Endodermal cell (in vitro differentiated cells): ENCODE data around the gene EGFR. TPM values are rescaled to one million over a fixed set of nuclear protein-coding genes. Genes with fewer than 3 reads are reported as not detected.

Experiments
- DNase-seq: peaks from one replicate; pipeline ENCODE4 v3.0.0-alpha.2; 2017
- H3K27ac ChIP-seq: 2 replicates; pipeline ENCODE4 v1.5.1; 2013; ENCODE audit warnings: mild to moderate bottlenecking, low read depth, low read length, moderate library complexity
- H3K27me3 ChIP-seq: 2 replicates; pipeline ENCODE4 v1.6.1; 2013; ENCODE audit warnings: mild to moderate bottlenecking, low read length, moderate library complexity; ENCODE audit not compliant: insufficient read depth, control insufficient read depth, poor library complexity, severe bottlenecking
- H3K36me3 ChIP-seq: 2 replicates; pipeline ENCODE4 v1.7.0; 2013; ENCODE audit warnings: mild to moderate bottlenecking, low read length, moderate library complexity; ENCODE audit not compliant: control insufficient read depth, insufficient read depth
- H3K4me1 ChIP-seq: one replicate; pipeline ENCODE4 v1.7.0; 2013; ENCODE audit warnings: low read length; ENCODE audit not compliant: control insufficient read depth, insufficient read depth
- H3K4me3 ChIP-seq: 2 replicates; pipeline ENCODE4 v1.5.1; 2013; ENCODE audit warnings: mild to moderate bottlenecking, low read length, moderate library complexity
- H3K9ac ChIP-seq: 2 replicates; pipeline ENCODE4 v1.6.1; 2013; ENCODE audit warnings: mild to moderate bottlenecking, low read length, moderate library complexity; ENCODE audit not compliant: poor library complexity, severe bottlenecking; ENCODE audit errors: extremely low read depth
- H3K9me3 ChIP-seq: 2 replicates; pipeline ENCODE4 v1.6.1; 2013; ENCODE audit warnings: mild to moderate bottlenecking, low read length, moderate library complexity; ENCODE audit not compliant: control insufficient read depth
- H3K27ac Mint-ChIP-seq: 2 replicates; pipeline ENCODE4 v1.8.0; 2020; ENCODE audit warnings: mixed read lengths
- H3K27me3 Mint-ChIP-seq: 2 replicates; pipeline ENCODE4 v1.8.0; 2021; ENCODE audit warnings: mild to moderate bottlenecking, mixed read lengths; ENCODE audit not compliant: insufficient read depth
- H3K36me3 Mint-ChIP-seq: 2 replicates; pipeline ENCODE4 v1.8.0; 2020; ENCODE audit warnings: low read depth, mixed read lengths
- H3K4me1 Mint-ChIP-seq: 2 replicates; pipeline ENCODE4 v1.8.0; 2020; ENCODE audit warnings: mixed read lengths
- H3K4me3 Mint-ChIP-seq: 2 replicates; pipeline ENCODE4 v1.8.0; 2020; ENCODE audit warnings: mild to moderate bottlenecking, moderate library complexity, mixed read lengths
- H3K9me3 Mint-ChIP-seq: 2 replicates; pipeline ENCODE4 v1.8.0; 2020; ENCODE audit warnings: mild to moderate bottlenecking, mixed read lengths
- WGBS, 2 experiments: methylation state at CpG; one replicate each; pipeline versions ENCODE4 v1.1.5 to v1.1.7; 2013; ENCODE audit warnings: missing lambda C conversion rate in 2 of 2, mixed read lengths in 1 of 2; ENCODE audit not compliant: insufficient coverage in 1 of 2, insufficient read length in 1 of 2; 5-methylcytosine and 5-hydroxymethylcytosine counted together
- total RNA-seq, 2 donors: library from RNA; stranded (reverse); fragmentation: NEBNext Ultra II Directional in 1 of 2; extraction: Animal tissue kit (Norgen Biotek cat#: 25700) in 1 of 2; gene quantifications; 2 replicates in 1 of 2; 3 replicates in 1 of 2; pipeline ENCODE4 v1.2.1, GENCODE V29; 2021
- TF ChIP-seq, protein P1 (sequence below): fragments of 200-600 bp; sonication (generic); conservative IDR thresholded peaks from 2 replicates; pipeline ENCODE4 v1.5.0; 2021; ENCODE audit warnings: antibody characterized with exemption, mild to moderate bottlenecking

The EGFR gene
- total RNA-seq, 2 donors from 2014 or later: 5.0 to 5.8 TPM

DNA sequence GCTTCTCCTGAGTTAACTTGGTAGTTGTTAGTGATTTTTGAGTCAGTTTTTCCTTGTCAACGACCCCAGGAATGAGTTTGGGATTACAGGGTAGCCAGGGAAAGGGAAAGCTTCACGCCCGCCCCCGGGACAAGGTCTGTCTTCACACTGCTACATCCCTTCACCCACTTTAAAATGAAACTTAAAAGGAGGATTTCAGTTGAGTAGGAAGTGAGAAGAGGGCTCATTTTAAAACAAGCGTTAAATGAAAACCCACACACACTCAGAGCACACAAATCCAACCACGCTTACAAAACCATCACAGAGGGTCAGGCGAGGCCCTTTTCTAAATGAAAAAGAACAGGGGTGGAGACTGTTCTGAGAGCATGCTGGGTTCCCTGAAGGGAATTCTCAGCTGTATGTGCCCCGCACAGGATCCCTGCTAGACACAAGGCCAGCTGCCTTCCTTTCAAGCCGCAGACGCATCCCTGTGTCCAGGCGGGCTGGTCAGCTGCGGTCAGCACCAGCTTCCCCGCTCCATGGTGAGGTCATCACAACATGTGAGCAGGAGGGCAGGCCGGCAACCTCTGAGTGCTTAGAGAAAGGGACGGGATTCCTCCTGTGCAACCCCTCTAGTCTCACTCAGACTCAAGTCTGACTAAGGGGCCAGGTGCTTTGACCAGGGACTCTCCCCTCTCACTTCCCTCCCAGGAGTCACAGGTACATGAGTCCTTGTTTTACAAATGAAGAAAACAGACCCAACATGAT is 111.8 kb downstream of the EGFR start:
- TF ChIP-seq, protein P1, sequence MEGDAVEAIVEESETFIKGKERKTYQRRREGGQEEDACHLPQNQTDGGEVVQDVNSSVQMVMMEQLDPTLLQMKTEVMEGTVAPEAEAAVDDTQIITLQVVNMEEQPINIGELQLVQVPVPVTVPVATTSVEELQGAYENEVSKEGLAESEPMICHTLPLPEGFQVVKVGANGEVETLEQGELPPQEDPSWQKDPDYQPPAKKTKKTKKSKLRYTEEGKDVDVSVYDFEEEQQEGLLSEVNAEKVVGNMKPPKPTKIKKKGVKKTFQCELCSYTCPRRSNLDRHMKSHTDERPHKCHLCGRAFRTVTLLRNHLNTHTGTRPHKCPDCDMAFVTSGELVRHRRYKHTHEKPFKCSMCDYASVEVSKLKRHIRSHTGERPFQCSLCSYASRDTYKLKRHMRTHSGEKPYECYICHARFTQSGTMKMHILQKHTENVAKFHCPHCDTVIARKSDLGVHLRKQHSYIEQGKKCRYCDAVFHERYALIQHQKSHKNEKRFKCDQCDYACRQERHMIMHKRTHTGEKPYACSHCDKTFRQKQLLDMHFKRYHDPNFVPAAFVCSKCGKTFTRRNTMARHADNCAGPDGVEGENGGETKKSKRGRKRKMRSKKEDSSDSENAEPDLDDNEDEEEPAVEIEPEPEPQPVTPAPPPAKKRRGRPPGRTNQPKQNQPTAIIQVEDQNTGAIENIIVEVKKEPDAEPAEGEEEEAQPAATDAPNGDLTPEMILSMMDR: no peak
- no peaks in the 10 kb centered on the region for H3K9me3 Mint-ChIP-seq
- H3K27me3 ChIP-seq: no peaks in the 10 kb centered on the region
- H3K27ac Mint-ChIP-seq: no peak overlapping the region
- H3K4me3 Mint-ChIP-seq: no peak overlapping the region
- H3K36me3 ChIP-seq: no peaks in the 10 kb centered on the region
- H3K4me1 Mint-ChIP-seq: peaks cover 4% of the 10 kb centered on the region
- H3K4me3 ChIP-seq: no peak overlapping the region
- peak overlapping the region; percentile 78 for H3K27ac ChIP-seq
- no peak for DNase-seq
- H3K36me3 Mint-ChIP-seq: no peaks in the 10 kb centered on the region
- H3K27me3 Mint-ChIP-seq: no peaks in the 10 kb centered on the region
- H3K9me3 ChIP-seq: no peaks in the 10 kb centered on the region
- H3K9ac ChIP-seq: no peak overlapping the region
- 53 to 70% methylated on average over 5 to 12 of the region's 15 CpGs for WGBS, 2 experiments
- H3K4me1 ChIP-seq: no peaks in the 10 kb centered on the region

DNA sequence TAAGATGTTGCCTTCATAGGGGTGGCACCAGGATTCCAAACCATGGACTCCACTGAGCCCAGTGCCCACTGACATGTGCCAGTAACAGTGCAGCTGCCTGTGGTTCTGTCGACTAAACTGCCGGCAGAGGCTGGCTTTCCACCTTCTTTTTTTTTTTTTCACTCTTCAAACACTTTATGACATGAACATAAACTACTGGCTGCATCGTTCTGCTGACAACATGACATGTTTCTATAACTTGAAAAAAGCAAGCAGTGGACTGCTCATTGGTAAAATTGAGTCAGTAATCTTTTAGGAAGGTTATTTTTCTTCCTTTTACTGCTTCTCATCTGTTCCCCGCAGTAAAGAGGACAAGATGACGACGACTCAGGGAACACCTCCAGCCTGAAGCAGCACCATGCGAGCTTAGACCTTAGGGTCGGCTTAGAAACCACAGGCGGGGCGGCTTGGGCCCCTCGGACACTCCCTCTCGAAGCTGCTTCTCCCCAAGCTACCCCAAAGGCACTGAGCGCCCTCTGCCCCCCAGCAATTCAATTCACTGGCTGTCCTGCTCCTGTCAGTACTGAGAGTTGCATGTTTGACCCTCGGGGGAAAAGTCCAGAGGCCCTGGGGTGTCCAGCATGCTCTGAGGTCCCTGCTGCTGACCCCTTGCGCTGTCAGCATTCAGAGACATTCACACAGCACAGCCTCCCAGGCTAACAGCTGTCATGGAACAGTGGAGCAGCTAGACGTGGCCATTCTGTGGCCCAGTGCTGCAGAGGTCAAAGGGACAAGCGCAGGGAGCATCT is 112.5 kb downstream of the EGFR start:
- Mint-ChIP-seq H3K27ac (no peak overlapping the region), H3K4me3 (no peak overlapping the region), H3K4me1 (peaks cover 4% of the 10 kb centered on the region), H3K36me3 (no peaks in the 10 kb centered on the region), H3K9me3 (no peaks in the 10 kb centered on the region), H3K27me3 (no peaks in the 10 kb centered on the region)
- no peaks in the 10 kb centered on the region for H3K36me3 ChIP-seq
- no peaks in the 10 kb centered on the region for H3K4me1 ChIP-seq
- 72 to 82% methylated on average over 8 to 17 of the region's 17 CpGs for WGBS, 2 experiments
- H3K9ac ChIP-seq: no peak overlapping the region
- no peaks in the 10 kb centered on the region for H3K27me3 ChIP-seq
- H3K27ac ChIP-seq: peak overlapping the region; percentile 78
- no peak for DNase-seq
- H3K4me3 ChIP-seq: no peak overlapping the region
- H3K9me3 ChIP-seq: no peaks in the 10 kb centered on the region
- TF ChIP-seq, protein P1: no peak

DNA sequence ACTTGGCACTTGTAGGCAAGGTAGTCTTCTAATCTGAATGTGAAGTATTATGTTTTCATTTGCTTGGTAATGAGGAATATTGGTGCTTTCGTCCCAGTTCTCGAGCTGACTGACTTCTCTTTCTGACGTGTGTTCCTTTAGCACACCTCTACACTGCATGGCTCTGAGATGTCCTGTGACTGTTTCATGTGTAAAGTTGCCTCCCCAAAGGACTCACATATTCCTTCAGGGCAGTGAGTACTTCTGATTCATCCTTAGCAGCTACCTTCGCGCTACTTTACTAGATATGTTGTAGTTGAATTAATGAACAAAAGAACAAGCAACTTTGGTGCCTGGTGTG is 113.7 kb downstream of the EGFR start:
- Mint-ChIP-seq H3K4me1 (peaks cover 4% of the 10 kb centered on the region), H3K36me3 (no peaks in the 10 kb centered on the region)
- H3K27ac ChIP-seq: no peak overlapping the region

More for the DNA sequence above, 113.7 kb downstream of the EGFR start:
- no peak overlapping the region for H3K4me3 Mint-ChIP-seq
- H3K9me3 Mint-ChIP-seq: no peaks in the 10 kb centered on the region
- no peak for DNase-seq
- Histone ChIP-seq H3K36me3 (no peaks in the 10 kb centered on the region), H3K4me3 (no peak overlapping the region), H3K27me3 (no peaks in the 10 kb centered on the region), H3K4me1 (no peaks in the 10 kb centered on the region), H3K9ac (no peak overlapping the region), H3K9me3 (no peaks in the 10 kb centered on the region)
- TF ChIP-seq, protein P1: no peak
- no peaks in the 10 kb centered on the region for H3K27me3 Mint-ChIP-seq
- H3K27ac Mint-ChIP-seq: no peak overlapping the region
- WGBS, 2 experiments: 95 to 100% methylated on average over 3 to 5 of the region's 5 CpGs
